Ovary (tissue), 3 donors: ENCODE results near the gene CCDC85B.

Experiments
- CTCF ChIP-seq, 3 donors: fragments of 450-650 bp in 2 of 3; fragments of 200-600 bp in 1 of 3; IDR thresholded peaks; one replicate each; pipeline versions ENCODE4 v1.5.1 to v1.8.0; 2016 to 2022; ENCODE audit warnings: antibody characterized with exemption in 3 of 3, mild to moderate bottlenecking in 1 of 3
- POLR2A ChIP-seq: fragments of 450-650 bp; IDR thresholded peaks from one replicate; pipeline ENCODE4 v1.6.1; 2017; ENCODE audit warnings: antibody characterized with exemption, mild to moderate bottlenecking, moderate library complexity
- donor health status: DM: no; HTN: no; CAD: no.

GRCh38 chr11:65884716-65885092 is 5.8 kb upstream of the CCDC85B start:
- peak; percentile 92 to 99 (median 98) for TF ChIP-seq CTCF (IDR thresholded peaks at IDR 0.05)
- no peak for TF ChIP-seq POLR2A
